ENCODE data around the gene PROCR. TPM values are rescaled to one million over a fixed set of nuclear protein-coding genes. Genes with fewer than 3 reads are reported as not detected.

PROCR gene
- total RNA-seq, 1 experiment from 2014 or later: 52.0 TPM

GRCh38 chr20:35173576-35174192, 1.8 kb downstream of the PROCR start:
- ATAC-seq (no peak), DNase-seq (ENCODE audit: low read depth, low spot score) (no peak)
- no peaks in the 10 kb centered on the region for H3K9me3 ChIP-seq (ENCODE audit: control insufficient read depth in 1 of 2, insufficient read depth in 1 of 2, low read depth in 1 of 2, low read length in 2 of 2)
- H3K36me3 ChIP-seq (ENCODE audit: control insufficient read depth in 1 of 2, insufficient read depth in 2 of 2, low read length in 2 of 2): peaks cover 15 to 21% of the 10 kb centered on the region in 2 experiments; a peak in 3 of 4 replicates
- ChIA-PET CTCF (no interaction called here), RAD21 (ENCODE audit: low non-redundant PET in 1 of 2, low total read pairs in 2 of 2, uncharacterized antibody in 2 of 2, unreplicated experiment in 2 of 2) (interaction anchor here in 1 of 2 experiments (0.6 to 0.7 kb wide), 2 partner anchors 91 to 132 kb away, joined by 4 to 5 read pairs; no protein-coding TSS in a partner anchor), POLR2A (interaction anchor here (0.6 kb wide), 1 partner anchor 33 kb away, joined by 3 read pairs; no protein-coding TSS in a partner anchor)
- H3K4me2 ChIP-seq (ENCODE audit: low read length): no peak overlapping the region
- BruUV-seq (replicated peaks): no TSS peak
- no peak overlapping the region for H3K4me3 ChIP-seq (replicated peaks in 1 of 2; ENCODE audit: low read depth in 1 of 2, low read length in 2 of 2)
- no peaks in the 10 kb centered on the region for H4K20me1 ChIP-seq (ENCODE audit: insufficient read depth)
- H3K27me3 ChIP-seq (ENCODE audit: insufficient read depth, low read length): no peaks in the 10 kb centered on the region
- no peaks in the 10 kb centered on the region for H3K9me2 ChIP-seq (ENCODE audit: insufficient read depth)
- H3K4me1 ChIP-seq (ENCODE audit: control insufficient read depth in 1 of 2, insufficient read depth in 2 of 2, low read length in 2 of 2): peaks cover 11 to 34% of the 10 kb centered on the region in 2 experiments
- no peak overlapping the region for H3K27ac ChIP-seq (ENCODE audit: low read depth, low read length)
- TF ChIP-seq REST (IDR thresholded peaks at IDR 0.05; ENCODE audit: low read depth): no peak
- TF ChIP-seq MAX (IDR thresholded peaks at IDR 0.05): no peak
- no peak for TF ChIP-seq ZFX (IDR thresholded peaks at IDR 0.05)
- TF ChIP-seq JUND (IDR thresholded peaks at IDR 0.05): no peak
- TF ChIP-seq RAD21 (IDR thresholded peaks at IDR 0.05; ENCODE audit: low read depth): no peak
- no peak for TF ChIP-seq EZH2phosphoT487 (IDR thresholded peaks at IDR 0.05; ENCODE audit: borderline replicate concordance)
- H2AFZ ChIP-seq (ENCODE audit: low read depth, low read length, poor library complexity, severe bottlenecking): no peak overlapping the region
- H3K79me2 ChIP-seq (ENCODE audit: insufficient read depth, low read length): peaks cover 20% of the 10 kb centered on the region; the same call in 1 of the 2 replicates
- no peak overlapping the region for H3K9ac ChIP-seq (ENCODE audit: low read length)
- intact Hi-C loops (cut with micrococcal nuclease): no loop called here
